GM12801 (cell line): ENCODE data around the gene CCM2.

Source experiments
- CTCF ChIP-seq: IDR thresholded peaks from one replicate; pipeline ENCODE4 v1.5.1; 2011; ENCODE audit warnings: control low read depth; ENCODE audit not compliant: insufficient read length; ENCODE audit errors: extremely low read depth

Gene CCM2

DNA sequence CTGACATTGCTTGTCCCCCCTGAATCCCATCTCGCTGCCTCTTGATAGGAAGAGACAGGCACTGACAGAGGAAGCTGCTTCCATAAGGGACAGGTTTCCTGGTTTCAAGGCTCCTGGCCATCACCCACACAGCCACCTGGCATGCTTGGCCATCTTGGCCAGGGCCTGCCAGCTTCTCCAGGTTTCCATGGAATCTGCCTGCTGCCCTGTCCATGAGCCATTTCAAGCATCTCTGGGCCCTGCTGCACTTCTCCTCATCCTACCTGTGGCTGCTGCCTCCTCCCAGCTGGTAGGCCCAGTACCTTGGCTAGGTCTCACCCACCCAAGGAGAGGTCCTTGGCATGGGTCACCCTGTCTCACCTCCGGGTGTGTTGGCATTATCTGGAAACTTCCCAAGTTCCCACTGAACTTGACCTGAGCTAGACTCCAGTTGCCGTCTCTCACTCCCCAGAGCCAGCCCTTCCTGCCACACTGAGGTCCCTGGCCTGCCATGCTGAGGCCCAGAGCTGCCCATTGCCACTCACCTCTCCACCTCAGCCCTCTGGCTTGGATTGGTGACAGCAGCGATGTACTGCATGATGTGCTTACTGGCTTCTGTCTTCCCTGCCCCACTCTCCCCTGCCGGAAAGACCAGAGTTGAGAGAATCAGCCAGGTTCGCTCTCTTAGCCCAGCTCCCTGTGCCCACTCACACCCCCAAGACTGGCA lies 23.8 kb upstream of the CCM2 start:
- TF ChIP-seq CTCF: no peak

DNA sequence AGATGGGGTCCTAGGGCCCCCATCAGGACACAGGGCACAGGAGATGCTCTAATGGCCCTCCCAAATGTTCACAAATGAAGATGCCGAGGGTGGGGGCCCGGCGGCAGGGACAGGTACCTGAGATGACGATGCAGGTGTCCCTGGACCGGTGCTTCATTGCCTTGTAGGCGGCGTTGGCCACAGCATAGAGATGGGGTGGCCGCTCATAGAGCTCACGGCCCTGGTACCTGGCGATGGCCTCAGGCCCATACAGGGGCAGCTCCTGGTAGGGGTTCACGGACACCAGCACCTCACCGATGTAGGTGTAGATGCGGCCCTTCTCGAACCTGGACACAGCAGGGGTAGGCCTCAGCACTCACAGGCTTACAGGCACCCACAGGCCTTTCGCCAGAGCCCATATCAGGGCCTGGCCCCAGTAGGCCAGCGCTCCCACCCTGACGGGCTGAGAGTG lies 23.2 kb upstream of the CCM2 start:
- TF ChIP-seq CTCF: no peak

DNA sequence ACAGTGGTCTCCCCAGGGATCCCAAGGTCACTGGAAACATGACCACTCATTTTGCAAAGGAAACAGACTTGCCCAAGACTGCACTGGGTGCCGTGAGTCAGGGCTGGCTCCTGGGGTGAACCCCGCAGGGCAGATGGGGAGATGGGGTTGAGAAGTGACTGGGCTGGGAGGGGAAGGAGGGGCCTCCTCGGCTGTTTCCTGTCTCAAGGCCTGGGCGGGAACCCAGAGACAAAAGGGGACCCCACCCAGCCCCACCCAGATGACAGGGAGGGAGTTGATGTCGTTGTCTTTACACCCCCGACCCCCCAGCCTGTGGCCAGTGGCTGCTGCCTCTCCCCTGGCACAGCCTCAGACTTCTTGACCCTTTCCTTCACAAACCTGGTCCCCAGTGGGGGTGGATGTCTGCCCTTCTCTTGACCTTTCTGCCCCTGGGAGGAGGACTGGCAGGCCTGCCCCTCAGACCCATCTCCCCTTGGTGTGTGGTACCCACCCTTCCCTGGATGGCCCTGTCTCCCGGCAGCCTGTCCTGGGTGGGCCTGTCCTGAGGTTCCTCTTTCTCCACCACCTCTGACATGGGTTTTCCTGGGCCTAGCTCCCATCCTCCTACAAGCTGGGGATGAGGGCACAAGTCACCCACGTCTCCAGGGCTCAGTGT lies 22.6 kb upstream of the CCM2 start:
- no peak for TF ChIP-seq CTCF

DNA sequence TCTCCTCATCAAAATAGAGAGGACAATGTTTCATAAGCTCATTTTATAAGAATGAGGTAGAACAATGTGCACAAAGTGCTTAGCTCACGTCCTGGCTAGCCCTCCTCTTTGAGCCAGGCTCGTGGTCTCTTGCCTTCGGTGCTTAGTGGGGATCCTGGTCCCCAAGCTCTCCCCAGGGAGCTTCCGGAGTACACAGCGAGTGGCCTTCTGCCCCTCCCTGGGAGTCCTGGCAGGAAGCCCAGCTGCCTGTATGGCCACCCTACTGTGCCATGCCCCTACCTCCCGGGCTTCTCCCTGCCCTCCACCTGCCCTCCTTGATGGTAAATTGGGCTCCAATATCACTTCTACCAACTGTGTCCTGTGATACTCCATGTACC lies 22.1 kb upstream of the CCM2 start:
- TF ChIP-seq CTCF: no peak

GRCh38 chr7:44978511-44979366 lies 21.3 kb upstream of the CCM2 start, which contains the start of gene MYO1G:
Gene MYO1G, minus strand, starts transcription at chr7:44979015. Its CDS starts 54 bp downstream, at chr7:44978961.
- no peak for TF ChIP-seq CTCF

DNA sequence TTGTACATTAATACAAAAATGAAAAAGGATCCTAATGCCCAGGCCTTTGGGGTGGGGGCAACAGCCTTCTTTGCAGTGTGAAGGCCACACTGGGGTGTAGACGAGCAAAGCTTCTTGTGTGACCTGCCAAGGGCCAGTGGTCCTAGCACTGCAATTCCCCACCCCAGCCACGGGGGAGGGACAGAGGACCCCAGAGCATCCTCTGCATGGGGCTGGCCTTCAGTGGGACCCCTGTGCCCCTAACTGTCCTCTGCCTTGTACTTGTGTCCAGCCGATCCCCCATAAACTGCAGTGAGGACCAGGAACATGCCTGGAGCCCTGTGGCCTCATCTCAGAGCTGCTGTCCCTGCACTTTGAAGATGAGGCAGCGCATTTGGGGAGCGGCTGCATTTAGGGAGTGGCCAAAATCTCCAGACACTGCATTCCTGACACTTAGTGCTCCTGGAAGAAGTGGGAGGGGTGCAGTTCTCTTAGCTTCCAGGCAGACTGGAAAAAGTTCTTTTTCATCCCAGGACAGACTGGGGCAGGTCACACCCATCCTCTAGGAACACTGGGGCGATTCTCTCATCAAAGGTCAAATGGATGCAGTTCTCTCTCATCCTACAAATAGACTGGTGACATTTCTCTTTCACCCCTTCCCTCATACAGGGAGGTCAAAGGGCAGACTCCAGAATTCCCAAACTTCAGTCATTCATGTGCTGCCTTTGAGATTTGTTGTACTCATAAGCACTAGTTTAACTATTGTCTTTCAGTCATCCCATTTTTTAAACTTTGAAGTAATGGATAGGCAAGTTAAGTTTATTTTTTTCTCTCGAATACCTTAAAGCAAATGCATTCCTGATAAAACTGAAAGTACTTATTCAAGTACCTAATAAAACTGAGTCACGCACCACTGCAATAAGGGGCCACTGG lies 20.3 kb upstream of the CCM2 start:
- TF ChIP-seq CTCF: no peak
